Smooth muscle cell of the brain vasculature (primary cell): ENCODE measurements around the gene IL12A.

Source experiments
- DNase-seq: peaks from one replicate; pipeline ENCODE4 v3.0.0-alpha.2; 2012; ENCODE audit warnings: low read depth, low spot score

Gene IL12A

GRCh38 chr3:159988617-159989271, at the start of gene IL12A:
Gene IL12A (plus strand): TSS chr3:159988835.
- DNase-seq, result no peak

GRCh38 chr3:159941038-159942000, 47.3 kb upstream of the IL12A start:
- no peak for DNase-seq

- DNase-seq, result no peak
Observed at GRCh38 chr3:159944781-159945180, 43.9 kb upstream of the IL12A start.

- no peak for DNase-seq
Observed at GRCh38 chr3:159945930-159946329, 42.7 kb upstream of the IL12A start.

- no peak for DNase-seq
Observed at GRCh38 chr3:159947220-159947619, 41.4 kb upstream of the IL12A start.

GRCh38 chr3:159948429-159949144, 40.0 kb upstream of the IL12A start:
- DNase-seq, result no peak

GRCh38 chr3:159950156-159950898, 38.3 kb upstream of the IL12A start:
- no peak for DNase-seq

- no peak for DNase-seq
Observed at GRCh38 chr3:159951540-159951939, 37.1 kb upstream of the IL12A start.

- DNase-seq, result no peak
Observed at GRCh38 chr3:159953325-159954085, 35.1 kb upstream of the IL12A start.

GRCh38 chr3:159960188-159961148, 28.2 kb upstream of the IL12A start:
- no peak for DNase-seq

- no peak for DNase-seq
Observed at GRCh38 chr3:159964166-159964973, 24.3 kb upstream of the IL12A start.

GRCh38 chr3:159971311-159971710, 17.3 kb upstream of the IL12A start:
- no peak for DNase-seq

- DNase-seq, result no peak
Observed at GRCh38 chr3:159977295-159977694, 11.3 kb upstream of the IL12A start.

GRCh38 chr3:159978353-159978752, 10.3 kb upstream of the IL12A start:
- DNase-seq, result no peak

- DNase-seq, result no peak
Observed at GRCh38 chr3:159978918-159979703, 9.5 kb upstream of the IL12A start.

GRCh38 chr3:159982442-159982974, 6.1 kb upstream of the IL12A start:
- DNase-seq, result no peak

- no peak for DNase-seq
Observed at GRCh38 chr3:159987291-159987711, 1.3 kb upstream of the IL12A start.
